HK-2 (cell line): ENCODE data around the gene CYP26B1.

Experiments
- DNase-seq: peaks from one replicate; pipeline ENCODE4 v3.0.0-alpha.2; 2018; ENCODE audit not compliant: unreplicated experiment

Gene CYP26B1

GRCh38 chr2:72154386-72154975 lies 6.8 kb upstream of the CYP26B1 start:
- no peak for DNase-seq

- no peak for DNase-seq
These were observed 6.3 kb upstream of the CYP26B1 start for GRCh38 chr2:72153924-72154323.

DNA sequence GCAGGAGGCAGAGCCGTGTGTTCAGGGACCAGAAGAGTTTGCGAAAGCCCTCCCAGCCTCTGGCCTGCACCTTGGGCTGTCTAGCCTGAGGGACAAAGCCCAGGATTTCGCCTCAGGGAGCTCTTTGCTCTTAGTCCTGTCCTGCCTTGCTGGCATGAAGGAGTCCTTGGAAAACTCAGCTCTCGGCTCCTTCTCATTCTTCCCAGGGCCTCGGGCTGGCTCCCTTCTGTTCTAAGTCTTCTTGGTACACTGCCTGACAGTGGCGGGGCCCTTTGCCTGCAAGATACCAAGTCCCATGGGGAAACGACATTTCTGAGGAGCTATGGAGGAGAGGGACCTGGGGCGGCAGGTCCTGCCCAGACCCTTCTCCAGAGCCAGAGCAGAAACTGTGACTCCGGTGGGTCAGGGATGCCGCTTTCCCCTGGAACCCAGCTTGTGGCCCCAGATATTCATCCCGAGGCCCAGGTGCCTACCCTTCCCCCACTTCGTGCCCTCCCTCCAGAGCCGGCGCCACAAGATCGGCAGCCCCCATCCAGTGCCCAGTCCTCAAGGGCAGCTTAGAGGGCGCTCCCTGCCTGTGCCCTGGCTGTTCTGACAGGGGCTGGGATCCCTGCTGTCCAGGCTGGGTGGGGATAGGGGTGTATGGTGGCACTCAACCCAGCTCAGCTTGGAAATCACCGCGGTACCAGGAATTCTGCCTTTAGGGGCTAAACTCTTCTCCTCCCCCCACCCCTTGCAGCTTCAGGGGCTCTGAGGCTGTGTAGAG lies 5.5 kb upstream of the CYP26B1 start:
- no peak for DNase-seq

GRCh38 chr2:72150861-72151356 lies 3.2 kb upstream of the CYP26B1 start:
- no peak for DNase-seq

DNA sequence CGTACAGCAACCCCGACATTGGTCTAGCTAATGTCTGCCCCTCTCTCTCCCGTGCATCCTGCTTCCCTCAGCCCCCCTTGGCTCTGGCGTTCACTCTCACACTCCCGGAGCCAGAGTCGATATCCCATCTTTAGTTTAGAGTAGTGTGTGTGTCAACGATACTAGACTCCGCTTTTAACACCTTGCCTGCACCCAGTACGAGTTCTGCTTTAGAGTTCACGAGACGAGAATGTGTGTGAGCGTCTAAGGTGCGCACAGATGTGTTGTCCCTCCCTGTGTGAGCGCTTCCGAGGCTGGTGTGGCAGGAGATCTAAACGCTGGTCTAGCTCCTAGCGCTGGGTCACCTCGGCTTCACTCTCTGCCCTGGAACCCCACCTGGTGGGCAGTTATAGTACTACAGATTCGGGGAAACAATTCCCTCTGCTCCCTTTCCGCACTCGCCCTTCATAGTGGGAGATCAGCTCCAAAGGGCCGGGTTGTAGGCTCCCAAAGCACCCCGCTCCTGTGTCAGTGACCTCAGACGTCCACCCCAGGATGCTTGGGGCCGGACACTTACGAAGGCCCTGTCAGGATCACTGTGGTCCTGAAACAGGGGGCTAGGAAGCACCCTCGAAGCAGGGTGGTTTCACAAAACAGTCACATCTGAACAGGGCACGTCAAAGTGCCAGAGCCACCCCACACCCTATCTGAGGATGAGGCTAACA lies 2.6 kb upstream of the CYP26B1 start:
- peak; percentile 83 for DNase-seq

DNA sequence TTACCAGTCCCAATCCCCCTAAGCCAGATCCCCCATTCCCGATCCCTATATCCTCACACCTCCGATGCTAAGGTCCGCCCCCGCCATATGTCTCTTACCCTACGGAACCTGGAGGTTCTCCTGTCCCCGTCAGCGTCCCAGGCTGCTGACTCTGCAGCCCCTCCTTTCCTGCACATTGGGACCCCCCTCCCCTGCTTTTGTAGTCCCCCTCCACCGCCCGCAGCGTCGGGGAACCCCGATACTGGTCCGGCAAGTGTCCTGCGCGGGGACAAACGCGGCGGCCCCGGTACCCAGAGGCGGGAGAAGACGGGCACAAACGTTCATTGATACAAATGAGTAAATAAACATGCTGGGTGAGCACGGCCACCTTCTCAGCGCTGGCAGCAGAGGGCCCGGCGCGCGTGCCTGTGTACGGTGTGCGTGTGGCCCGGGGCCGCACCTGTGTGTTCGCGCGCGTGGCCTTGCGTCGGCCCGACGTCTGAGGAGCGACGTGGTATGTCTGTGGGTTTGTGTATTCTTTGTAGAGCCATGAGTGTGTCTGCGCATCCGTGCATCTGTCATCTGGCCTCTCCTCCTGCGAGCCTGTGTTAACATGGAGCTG lies 2.0 kb upstream of the CYP26B1 start:
- DNase-seq, result no peak

DNA sequence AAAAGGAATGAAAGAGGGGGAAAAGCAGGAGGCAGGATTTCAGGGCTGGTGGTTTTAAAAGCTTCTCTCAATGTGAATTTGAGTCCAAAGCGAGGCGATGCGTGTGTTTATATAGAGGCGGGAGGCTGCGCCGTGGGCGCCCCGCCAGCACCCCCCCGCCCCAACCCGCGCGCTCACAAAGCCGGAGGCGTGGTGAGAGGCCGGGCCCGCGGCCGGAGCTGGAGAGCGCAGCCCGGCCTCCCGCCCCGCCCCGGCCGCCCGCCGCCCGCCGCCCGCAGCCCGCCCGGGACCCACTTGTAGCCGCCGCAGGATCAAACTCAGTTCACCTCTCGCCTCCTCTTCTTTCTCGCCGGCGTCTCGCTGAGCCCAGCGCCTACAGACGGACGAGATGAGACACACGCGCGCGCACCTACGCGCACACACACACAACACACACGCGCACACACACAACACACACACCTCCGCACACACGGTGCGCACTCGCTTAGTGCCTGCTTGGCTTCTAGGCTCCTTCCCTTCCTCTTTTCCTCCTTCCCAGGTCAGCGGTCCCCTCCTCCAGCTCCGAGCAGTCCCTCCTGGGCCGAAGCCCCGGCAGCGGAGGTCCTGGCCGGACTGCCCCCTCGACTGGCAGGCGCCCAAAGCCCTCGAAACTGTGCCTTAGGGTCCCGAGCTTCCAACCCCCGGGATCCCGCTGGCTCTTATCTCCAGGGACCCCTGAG lies 1.3 kb upstream of the CYP26B1 start:
- peak; percentile 35 for DNase-seq

GRCh38 chr2:72148003-72148836 lies 558 bp upstream of the CYP26B1 start:
- no peak for DNase-seq

DNA sequence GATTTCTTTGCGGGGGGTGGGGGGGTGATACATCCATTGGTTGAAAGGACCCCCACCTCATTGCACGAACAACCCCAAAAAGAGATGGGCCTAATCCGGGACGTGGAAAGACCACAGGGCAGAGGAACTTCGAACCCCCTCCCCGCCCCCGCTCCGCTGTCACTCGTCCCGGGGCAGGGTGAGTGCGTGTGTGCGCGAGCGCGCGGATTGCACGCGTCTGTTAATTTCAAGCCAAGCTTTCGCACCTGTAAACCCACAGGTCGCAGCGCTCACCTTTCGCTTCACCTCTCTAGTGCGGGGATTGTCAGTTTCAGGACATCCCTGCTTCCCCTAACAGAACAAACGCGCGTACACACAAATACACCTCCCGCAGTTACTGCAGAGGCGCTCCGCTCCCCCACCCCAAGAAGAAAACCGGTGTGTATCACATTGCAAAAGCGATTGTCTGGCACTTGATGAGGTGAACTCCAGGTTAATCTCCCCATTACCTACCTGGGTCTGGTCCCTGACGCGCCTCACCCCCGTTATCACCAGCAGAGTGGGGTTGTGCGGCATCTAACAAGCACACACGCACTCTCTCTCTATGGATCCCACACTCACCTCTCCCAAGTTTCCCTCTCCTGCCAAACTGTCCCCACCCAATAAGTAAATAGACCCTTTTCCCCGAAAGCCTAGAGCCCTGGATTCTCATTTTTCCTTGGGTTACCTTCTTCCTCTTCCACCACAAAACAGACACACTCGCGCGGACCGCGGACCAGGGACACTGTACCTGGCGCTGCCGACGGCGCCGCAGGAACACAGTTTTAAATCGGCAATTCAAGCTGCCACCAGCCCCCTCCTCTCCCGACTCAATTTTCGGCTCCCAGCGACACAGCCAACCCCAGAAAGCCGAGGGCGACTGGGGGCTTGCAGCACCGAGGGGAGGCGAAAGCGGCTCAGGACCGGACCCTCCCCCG lies 1.0 kb downstream of the CYP26B1 start:
- DNase-seq, result no peak

DNA sequence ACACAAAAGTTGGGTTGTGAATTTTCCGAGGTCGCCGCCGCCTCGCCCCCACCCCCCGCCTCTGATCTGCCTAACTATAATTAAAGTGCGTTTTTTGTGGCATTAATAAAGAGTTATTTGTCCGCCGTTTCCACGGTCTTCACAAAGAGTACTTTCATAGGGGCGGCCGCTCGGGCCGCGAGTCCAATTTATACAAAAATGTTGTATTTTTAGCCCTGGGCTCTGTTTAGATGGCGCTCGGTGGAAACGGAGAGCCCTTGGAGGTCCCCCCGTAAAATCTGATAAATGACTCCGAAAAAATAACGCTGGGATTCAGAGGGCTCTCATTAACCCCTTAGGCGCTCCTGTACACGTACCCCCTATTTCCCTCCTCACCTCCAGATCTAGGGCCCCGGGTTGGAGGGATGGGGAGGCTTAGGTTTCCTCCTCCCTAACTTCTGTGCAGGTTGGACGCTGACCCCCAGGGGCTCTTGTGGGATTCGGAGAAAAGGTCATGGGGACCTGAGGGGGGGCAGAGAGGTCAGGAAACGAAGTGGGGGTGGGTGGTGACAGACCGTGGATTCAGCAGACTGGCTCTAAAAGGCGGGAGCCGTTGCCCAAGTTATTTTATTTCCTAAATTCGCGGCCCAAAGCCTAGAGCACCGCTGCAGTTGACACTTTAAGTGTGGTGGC lies 1.9 kb downstream of the CYP26B1 start:
- no peak for DNase-seq

DNA sequence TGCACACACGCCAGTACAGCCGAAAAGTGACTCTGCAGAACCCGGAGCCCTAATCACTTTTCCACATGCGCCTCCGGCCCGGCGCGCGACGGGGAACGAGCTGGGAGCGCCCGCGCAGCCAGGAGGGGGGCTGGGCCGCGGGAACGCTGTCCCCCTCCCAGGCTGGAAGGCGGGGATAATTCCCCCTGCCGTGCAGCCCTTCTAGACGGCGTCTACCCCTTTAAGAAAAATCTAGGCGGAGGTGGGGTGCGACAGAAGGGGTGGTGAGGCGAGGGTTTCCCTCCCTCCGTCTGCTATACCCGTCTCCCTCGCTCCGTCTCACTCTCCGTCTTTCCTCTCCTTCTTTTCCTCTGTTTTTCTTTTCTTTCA lies 2.4 kb downstream of the CYP26B1 start:
- no peak for DNase-seq

GRCh38 chr2:72144632-72145288 lies 2.9 kb downstream of the CYP26B1 start:
- DNase-seq, result no peak

DNA sequence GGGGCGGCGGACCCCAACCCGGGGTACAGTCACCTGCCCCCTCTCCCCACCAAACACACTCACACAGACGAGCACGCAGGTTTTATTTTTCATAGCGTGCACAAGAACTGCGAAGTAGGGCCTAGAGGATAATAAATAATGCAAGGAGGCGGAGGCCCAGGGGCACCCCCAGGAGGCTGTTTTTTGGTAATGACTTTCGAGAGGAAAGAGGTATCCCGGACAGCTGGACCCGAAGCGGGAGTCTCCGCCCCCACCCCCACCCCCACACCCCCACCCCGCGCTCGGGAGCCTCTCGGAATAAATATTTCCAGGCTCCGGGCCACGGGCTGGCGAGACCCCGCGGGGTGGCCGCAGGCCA lies 3.4 kb downstream of the CYP26B1 start:
- no peak for DNase-seq

DNA sequence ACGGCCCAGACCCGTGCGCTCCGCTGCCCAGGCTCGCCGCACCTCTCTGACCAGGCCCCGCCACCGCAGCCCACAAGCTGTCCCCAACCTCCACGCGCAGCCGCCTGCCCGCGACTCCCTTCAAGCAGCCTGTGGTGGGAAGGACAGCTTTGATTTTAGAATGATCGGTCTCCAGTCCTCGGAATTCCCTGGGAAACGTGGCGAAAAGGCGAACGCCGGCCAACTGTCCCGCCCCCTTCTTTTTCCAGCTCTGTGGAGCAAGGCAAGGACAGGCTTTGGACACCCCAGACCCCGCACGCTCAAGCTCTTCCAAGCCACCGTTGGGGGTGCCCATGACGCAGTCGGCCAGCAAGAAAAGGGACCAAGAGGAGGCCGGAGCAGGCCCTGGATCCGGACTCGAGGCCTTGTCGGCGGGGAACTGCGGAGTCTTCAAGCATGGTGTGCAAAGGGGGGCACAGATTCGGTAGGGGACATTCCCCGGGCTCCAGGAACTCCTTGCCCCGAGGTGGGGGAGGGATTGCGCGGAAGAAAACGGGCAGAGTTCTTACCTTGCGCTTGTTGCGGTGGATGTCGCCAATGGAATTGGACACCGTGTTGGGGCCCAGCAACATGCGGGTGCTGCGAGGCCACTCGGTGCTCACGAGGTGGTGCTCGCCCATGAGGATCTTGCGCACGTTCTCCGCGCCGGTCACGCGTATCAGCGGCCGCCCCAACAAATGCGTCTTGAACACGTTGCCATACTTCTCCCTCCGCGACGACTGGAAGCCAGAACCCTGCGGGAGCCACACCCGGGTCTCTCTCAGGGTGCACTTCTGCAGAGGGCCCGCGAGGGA lies 4.0 kb downstream of the CYP26B1 start:
- no peak for DNase-seq

DNA sequence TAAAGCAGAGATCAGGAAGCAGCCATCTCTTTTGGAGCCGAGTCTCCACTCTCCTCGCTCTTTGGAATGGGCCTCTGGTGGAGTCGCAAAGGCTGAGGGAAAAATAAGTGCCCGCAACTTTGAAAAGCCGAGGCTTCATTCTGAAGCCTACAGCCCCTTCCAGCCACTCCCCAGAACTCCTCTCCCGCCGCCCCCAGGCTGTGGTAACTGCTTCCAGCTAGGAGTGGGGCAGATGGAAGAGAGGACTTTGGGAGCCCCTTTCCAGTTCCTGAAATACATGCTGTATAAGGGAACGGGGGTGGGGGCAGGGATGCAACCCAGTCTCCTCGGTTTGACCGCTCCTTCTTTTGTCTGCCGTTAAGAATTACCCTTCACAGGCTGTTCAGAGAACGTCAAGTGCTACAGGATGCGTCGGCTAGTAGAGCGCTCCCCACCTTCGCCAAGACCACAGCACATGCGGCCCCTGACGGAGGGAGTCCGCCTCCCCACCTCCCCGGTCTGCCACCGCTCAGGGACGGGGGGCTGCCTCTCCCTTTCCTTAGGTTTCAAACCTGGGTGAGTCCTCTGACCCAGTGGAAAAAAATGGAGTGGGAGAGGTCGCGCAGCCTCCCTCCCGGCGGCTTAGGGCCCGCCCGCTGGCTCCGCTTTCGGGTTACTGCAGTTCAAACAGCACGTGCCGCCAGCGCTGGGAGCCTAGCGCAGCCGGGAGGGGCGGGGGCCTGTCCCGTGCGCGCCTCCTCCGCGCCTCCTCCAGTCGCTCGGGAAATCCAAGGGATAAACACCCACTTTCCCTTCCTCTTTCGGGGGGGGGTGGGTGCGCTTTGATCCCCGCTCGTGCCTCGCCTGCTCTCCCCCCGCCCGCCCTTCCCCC lies 4.9 kb downstream of the CYP26B1 start:
- no peak for DNase-seq

GRCh38 chr2:72141881-72142451 lies 5.7 kb downstream of the CYP26B1 start:
- no peak for DNase-seq
